HEK293 (cell line): ENCODE results near the gene ARHGAP32.

Experiments used
- ATF2 ChIP-seq: fragments of 450-650 bp; formaldehyde crosslinking; IDR thresholded peaks from 2 replicates; pipeline ENCODE4 v1.5.1; 2016; ENCODE audit warnings: missing biosample characterization, missing genetic modification characterization, low read depth
- CTCF ChIP-seq: fragments of 450-650 bp; formaldehyde crosslinking; IDR thresholded peaks from 2 replicates; pipeline ENCODE4 v1.5.1; 2016; ENCODE audit warnings: missing biosample characterization, missing genetic modification characterization
- ZNF416 ChIP-seq: fragments of 450-650 bp; formaldehyde crosslinking; IDR thresholded peaks from 2 replicates; pipeline ENCODE4 v1.5.1; 2016; ENCODE audit warnings: missing biosample characterization, missing genetic modification characterization

GRCh38 chr11:128927108-128927461 lies 265.0 kb downstream of the ARHGAP32 start:
- TF ChIP-seq ZNF416 (no peak), CTCF (tag by site-specific recombination) (no peak), ATF2 (tag by site-specific recombination) (no peak)
